Left colon (tissue), 2 donors: Measurements from ENCODE around the gene FLT1. TPM values are rescaled to one million over a fixed set of nuclear protein-coding genes. Genes with fewer than 3 reads are reported as not detected.

Experiments used
- ATAC-seq: fragments of 200-7000 bp; cut with Tn5 transposase; one replicate; pipeline ENCODE4 v1.9.1; 2020; ENCODE audit warnings: mild to moderate bottlenecking, moderate library complexity
- DNase-seq, 2 donors: peaks; one replicate each; pipeline ENCODE4 v3.0.0-alpha.2; 2020
- intact Hi-C, 2 donors: fragments of 100-400 bp; cut with DNase I in 1 of 2; cut with micrococcal nuclease in 1 of 2; formaldehyde crosslinking; loops; one replicate each; pipeline versions ENCODE4 v1.11.2 to v1.14.0; 2022; cut with DNase I, micrococcal nuclease
- total RNA-seq, 2 donors: library from RNA; stranded (reverse); fragmentation: NEBNext Ultra II Directional; extraction: Animal tissue kit (Norgen Biotek cat#: 25700); gene quantifications; one replicate each; pipeline ENCODE4 v1.2.1, GENCODE V29; 2021
- donor health status: DM: no; HTN: no; CAD: no.
- donor health status: DM: yes; HTN: yes; CAD: no.

The FLT1 gene
- total RNA-seq, 2 donors from 2014 or later, result 5.7 to 5.8 TPM

GRCh38 chr13:28316836-28317235 lies 178.1 kb downstream of the FLT1 start:
- ATAC-seq (no peak), DNase-seq (no peak)
- intact Hi-C loops, result no loop called here

- ATAC-seq (no peak), DNase-seq (no peak)
- intact Hi-C loops, result no loop called here
Observed at GRCh38 chr13:28316129-28316528, 178.8 kb downstream of the FLT1 start.

DNA sequence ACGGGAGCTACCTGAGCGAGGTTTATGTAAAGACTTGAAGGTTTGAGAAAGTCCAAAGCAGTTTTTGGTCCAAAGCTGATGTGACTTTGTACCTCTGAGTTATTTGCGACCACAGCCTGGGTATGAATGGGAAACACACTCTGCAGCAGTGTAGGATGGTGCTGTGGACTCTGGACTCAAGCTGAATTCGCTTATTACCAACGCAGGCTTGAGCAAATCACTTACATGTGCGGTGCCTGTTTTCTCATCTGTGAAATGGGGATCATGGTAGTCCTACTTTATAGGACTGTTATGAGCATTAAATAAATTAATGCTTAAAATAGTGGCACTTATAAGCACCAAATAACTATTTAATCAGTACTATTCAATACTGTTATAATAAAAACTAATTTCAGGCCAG lies 180.0 kb downstream of the FLT1 start:
- DNase-seq (no peak), ATAC-seq (no peak)
- intact Hi-C loops, result no loop called here

- no peak for ATAC-seq
- intact Hi-C loops, result no loop called here
- DNase-seq, result peak in 1 of 2 donors; percentile 13
Observed at GRCh38 chr13:28313579-28313978, 181.3 kb downstream of the FLT1 start.

DNA sequence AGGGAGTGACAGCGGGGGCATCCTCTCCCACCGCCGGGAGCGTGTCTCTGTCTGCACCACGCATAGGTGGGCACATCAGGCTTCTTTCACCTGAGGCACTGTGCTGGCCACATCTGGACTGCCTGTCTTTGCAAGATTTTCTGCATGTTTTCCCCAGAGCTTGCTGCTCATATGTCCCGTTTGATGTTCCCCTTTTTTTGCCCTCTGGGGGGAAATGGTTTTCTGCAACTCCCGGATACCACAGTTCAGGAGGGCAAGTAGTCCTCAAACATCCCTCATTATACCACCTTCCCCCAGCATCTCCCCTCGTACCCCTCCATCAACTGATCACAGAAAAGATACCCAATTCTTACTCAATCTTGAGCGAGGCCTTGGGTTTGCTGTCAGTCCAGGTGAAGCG lies 188.6 kb downstream of the FLT1 start:
- ATAC-seq, result no peak
- intact Hi-C loops, result no loop called here
- no peak for DNase-seq

DNA sequence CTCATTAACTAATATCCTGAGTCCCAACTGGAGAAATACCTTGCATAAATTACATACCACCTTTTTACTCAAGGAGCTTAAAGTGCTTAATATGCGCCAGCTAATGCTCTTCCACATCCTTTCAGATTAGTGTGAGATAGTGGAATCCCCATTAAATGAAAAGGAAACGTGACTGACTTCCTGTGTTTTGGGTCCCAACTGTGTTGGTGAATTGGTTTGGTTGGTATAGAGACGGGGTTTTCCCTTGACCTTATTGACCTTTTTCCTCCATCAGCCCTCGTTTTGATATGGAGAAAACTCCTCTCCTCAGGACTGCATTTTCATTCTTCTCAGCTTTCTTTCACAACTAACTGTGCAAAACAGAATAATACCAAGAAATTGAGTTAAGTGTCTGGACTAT lies 193.1 kb downstream of the FLT1 start:
- ATAC-seq, result no peak
- intact Hi-C loops, result no loop called here
- no peak for DNase-seq

DNA sequence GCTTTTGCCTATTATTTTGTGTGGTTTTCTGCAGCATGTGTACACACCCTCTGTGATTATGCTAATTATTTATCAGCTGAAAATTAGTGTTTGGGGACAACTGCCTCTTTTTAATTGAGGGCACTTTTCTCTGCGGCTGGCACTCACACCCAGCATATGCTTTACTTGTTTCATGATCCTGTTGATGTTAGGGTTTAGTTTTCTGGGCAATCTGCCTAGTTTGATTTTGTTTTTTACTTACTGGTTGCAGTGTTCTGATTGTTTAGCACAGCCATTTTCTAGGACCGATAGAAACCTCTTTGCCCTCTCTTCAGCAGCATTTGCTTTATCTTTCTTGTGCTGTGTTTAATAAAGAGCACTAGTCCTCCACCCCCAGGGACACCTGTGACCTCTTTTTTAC lies 195.0 kb downstream of the FLT1 start:
- intact Hi-C loops, result no loop called here
- ATAC-seq, result no peak

GRCh38 chr13:28297341-28297740 lies 197.6 kb downstream of the FLT1 start:
- ATAC-seq (peak; percentile 22), DNase-seq (no peak)
- intact Hi-C loops, result no loop called here

More for the DNA sequence above, 195.0 kb downstream of the FLT1 start:
- DNase-seq, result no peak

DNA sequence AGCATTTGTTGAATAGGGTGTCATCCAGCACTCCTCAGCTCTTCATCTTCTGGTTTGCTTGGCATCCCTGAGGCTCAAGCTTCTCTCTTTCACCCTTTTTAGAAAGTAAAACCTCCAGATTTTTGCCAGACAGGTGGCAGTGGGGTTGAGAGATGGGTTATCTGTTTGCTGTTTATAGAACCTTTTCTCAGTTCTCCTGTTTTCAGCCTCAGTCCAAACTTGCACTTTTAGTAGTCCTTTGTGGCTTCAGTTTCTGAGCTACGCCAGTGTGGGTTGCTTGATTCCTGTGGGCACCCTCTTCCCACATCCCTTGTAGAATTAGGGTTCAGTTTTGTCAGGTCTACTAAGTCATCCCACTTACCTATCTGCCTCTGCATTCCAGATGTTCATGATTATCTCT lies 208.7 kb downstream of the FLT1 start:
- ATAC-seq, result no peak
- intact Hi-C loops, result no loop called here
- no peak for DNase-seq

DNA sequence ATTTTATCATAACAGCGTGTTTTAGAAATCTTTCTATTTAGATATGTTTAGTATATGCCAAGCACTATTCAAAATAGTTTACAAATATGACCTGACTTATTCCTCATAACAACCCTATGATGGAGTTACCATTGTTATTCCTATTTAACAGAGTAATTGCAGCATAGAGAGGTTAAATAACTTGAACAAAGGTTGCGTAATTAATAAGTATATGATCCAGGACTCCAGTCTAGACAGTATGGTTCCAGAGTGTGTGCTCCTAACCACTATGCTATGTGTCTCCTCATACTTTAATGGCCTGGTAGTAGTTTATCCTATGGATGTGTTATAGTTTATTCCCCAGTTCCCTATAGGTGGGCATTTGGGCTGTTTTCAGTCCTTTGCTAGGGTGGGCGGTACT lies 211.3 kb downstream of the FLT1 start:
- no peak for ATAC-seq
- intact Hi-C loops, result no loop called here
- no peak for DNase-seq

GRCh38 chr13:28282451-28282850 lies 212.5 kb downstream of the FLT1 start:
- ATAC-seq (peak; percentile 75), DNase-seq (no peak)
- intact Hi-C loops, result no loop called here

- DNase-seq (no peak), ATAC-seq (no peak)
- intact Hi-C loops, result no loop called here
Observed at GRCh38 chr13:28273919-28274318, 221.0 kb downstream of the FLT1 start.

DNA sequence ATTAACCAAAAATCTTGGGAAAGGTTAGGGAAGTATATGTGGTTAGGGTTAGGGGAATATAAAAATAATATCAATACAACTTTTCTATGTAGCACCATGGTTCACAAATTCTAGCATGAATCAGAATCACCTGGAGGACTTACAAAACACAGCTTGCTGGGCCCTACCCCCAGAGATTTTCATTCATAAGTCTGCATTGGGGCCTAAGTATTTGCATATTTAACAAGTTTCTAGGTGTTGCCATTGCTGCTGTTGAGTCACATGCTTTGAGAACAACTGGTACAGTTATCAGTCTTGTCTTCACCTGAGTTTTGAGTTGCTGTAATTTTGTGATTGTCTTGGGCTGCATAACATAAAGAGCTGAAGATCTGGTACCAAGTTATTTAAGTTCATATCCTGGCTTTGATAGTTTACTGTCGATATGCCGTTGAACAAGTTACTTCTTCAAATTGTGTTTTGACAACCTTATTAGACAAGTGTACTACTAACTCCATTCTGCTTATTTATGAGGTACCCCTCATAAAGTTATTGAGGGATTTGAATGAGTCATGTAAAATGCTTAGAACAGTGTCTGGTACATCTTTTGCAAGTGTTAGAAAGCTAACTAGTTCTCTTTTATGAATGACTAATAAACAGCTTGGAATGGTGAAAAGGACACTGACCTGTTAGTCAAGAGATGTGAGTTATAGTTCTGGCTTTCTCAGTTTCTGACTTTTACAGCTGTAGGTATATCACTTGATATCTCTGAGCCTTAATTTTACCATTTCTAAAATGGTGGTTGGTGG lies 223.7 kb downstream of the FLT1 start:
- no peak for ATAC-seq
- no peak for DNase-seq
- intact Hi-C loops, result no loop called here

DNA sequence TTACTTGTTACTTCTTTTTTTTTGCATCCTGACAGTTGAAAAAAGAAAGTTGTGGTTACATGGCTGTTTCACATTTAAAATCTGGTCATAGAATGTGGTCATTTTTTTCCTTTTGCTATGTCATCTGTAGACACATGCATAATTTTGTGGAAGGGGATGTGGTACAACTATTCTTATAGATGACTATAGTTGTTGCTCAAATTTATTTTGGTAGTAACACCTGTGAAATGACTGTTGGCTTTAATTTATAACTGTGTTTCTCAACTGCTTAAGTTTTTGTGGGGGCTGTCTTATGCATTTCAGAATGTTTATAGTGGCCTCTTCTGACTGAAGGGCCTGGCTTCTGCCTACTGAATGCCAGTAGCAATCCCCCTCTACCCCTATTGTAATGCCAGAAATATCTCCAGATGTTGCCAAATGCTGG lies 226.1 kb downstream of the FLT1 start:
- ATAC-seq (no peak), DNase-seq (no peak)
- intact Hi-C loops, result no loop called here

- DNase-seq, result no peak
- intact Hi-C loops, result no loop called here
- ATAC-seq, result no peak
Observed at GRCh38 chr13:28267497-28267896, 227.4 kb downstream of the FLT1 start.

DNA sequence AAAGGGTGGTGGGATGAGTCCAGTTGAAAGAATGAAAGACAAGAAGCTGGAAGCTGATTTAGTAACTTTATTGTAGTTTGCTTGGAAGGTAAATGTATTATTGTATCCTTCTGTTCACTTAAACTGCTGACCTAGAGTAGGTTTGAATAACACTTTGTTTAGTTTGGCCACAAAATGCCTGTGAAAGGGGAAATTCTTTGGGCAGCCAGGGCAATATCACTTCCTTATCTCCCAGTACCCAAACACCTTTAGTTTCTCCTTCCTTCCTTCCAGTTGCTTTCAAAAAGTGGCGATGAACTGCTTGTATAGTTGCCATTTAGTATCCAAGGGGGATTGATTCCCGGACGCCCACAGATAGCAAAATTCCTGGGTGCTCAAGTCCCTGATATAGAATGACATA lies 236.5 kb downstream of the FLT1 start:
- intact Hi-C loops, result no loop called here
- no peak for DNase-seq
- ATAC-seq, result no peak

- ATAC-seq (no peak), DNase-seq (no peak)
- intact Hi-C loops, result no loop called here
Observed at GRCh38 chr13:28257305-28257704, 237.6 kb downstream of the FLT1 start.

GRCh38 chr13:28252547-28252946 lies 242.4 kb downstream of the FLT1 start:
- intact Hi-C loops, result no loop called here
- DNase-seq (no peak), ATAC-seq (no peak)

DNA sequence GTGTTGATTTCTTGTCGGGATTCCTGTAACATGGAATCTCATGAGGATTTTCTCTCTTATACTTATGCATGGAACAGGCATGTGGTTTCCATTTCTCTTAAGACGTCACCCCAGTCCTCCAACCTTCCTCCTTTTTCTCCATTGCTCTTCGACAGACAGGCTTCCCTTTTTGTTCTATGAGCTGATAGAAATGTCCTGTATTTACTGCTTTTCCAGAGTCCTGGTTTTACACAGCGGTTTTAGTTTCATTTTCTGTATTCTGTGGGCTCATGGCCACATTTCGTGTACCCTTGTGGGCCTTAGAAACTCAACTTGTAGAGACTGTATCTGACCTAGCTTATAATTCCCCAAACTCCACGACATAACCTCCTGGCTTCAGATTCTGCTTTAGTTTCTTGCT lies 243.5 kb downstream of the FLT1 start:
- DNase-seq (no peak), ATAC-seq (no peak)
- intact Hi-C loops, result no loop called here

GRCh38 chr13:28250542-28250941 lies 244.4 kb downstream of the FLT1 start:
- no peak for DNase-seq
- intact Hi-C loops, result no loop called here
- ATAC-seq, result no peak
